Endothelial cell of umbilical vein (primary cell): ENCODE data around the gene IGF2BP2. TPM values are rescaled to one million over a fixed set of nuclear protein-coding genes. Genes with fewer than 3 reads are reported as not detected.

ENCODE experiments used
- BruUV-seq: library from RNA; stranded (reverse); fragments of 400-500 nt; replicated peaks from 2 replicates; lab custom pipeline; 2021; lab: Mats Ljungman, UMichigan
- CTCF ChIA-PET: fragments of 300-600, 350-600 bp; sonication (Branson Sonifier 250); formaldehyde crosslinking; loops from one replicate; lab custom pipeline; 2021; ENCODE audit warnings: antibody characterized with exemption, inconsistent platforms; lab: Charles Lee
- POLR2A ChIA-PET: fragments of 300-600, 350-600 bp; sonication (Branson Sonifier 250); formaldehyde crosslinking; loops from one replicate; lab custom pipeline; 2021; ENCODE audit warnings: antibody characterized with exemption, inconsistent platforms; lab: Charles Lee
- DNase-seq: peaks from one replicate; pipeline ENCODE4 v3.0.0-alpha.2; 2011; ENCODE audit warnings: low read depth, low spot score
- FAIRE-seq: peaks from 2 replicates; lab custom pipeline; 2011; peaks lifted over from hg19 to GRCh38; lab: Jason Lieb, UNC
- H2AFZ ChIP-seq: 2 replicates; pipeline ENCODE4 v1.6.0; 2012; ENCODE audit warnings: low read depth, low read length, control low read depth, inconsistent platforms
- H3K27ac ChIP-seq: 2 replicates; pipeline ENCODE4 v1.5.1; 2011; ENCODE audit warnings: low read depth, mild to moderate bottlenecking, control low read depth, low read length, moderate library complexity; ENCODE audit not compliant: insufficient read depth
- H3K27me3 ChIP-seq, 2 experiments: 2 replicates each; pipeline versions ENCODE4 v1.6.0 to v1.6.1; 2011; ENCODE audit warnings: low read length in 2 of 2, mixed read lengths in 1 of 2; ENCODE audit not compliant: control insufficient read depth in 2 of 2, insufficient read depth in 2 of 2
- H3K36me3 ChIP-seq, 2 experiments: 2 replicates in 1 of 2; 3 replicates in 1 of 2; pipeline ENCODE4 v1.5.1; 2011; ENCODE audit warnings: low read length in 2 of 2, mild to moderate bottlenecking in 1 of 2, moderate library complexity in 1 of 2; ENCODE audit not compliant: control insufficient read depth in 2 of 2, insufficient read depth in 2 of 2; ENCODE audit errors: extremely low read depth in 1 of 2
- H3K4me1 ChIP-seq: 3 replicates; pipeline ENCODE4 v1.5.1; 2011; ENCODE audit warnings: mild to moderate bottlenecking, low read length; ENCODE audit not compliant: control insufficient read depth, insufficient read depth; ENCODE audit errors: extremely low read depth
- H3K4me2 ChIP-seq: 2 replicates; pipeline ENCODE4 v1.6.1; 2011; ENCODE audit warnings: low read length, control low read depth, mixed read lengths; ENCODE audit not compliant: insufficient read depth
- H3K4me3 ChIP-seq, 3 experiments: fragments of 200-600 bp in 1 of 3; sonication (generic), shearing (Covaris generic) in 1 of 3; replicated peaks in 1 of 3; 2 replicates each; pipeline ENCODE4 v1.5.1; 2011 to 2016; ENCODE audit warnings: control low read depth in 3 of 3, low read length in 3 of 3, mild to moderate bottlenecking in 2 of 3, inconsistent platforms in 1 of 3, low read depth in 1 of 3, moderate library complexity in 1 of 3; ENCODE audit not compliant: insufficient read depth in 1 of 3
- H3K79me2 ChIP-seq: 2 replicates; pipeline ENCODE4 v1.6.0; 2012; ENCODE audit warnings: low read length, inconsistent platforms; ENCODE audit not compliant: control insufficient read depth, insufficient read depth
- H3K9ac ChIP-seq: replicated peaks from 2 replicates; pipeline ENCODE3; 2011; ENCODE audit warnings: low read length, control low read depth; ENCODE audit not compliant: insufficient read depth; ENCODE audit errors: extremely low read depth
- H3K9me1 ChIP-seq: replicated peaks from 3 replicates; pipeline ENCODE4 v1.6.0; 2011; ENCODE audit warnings: mild to moderate bottlenecking, low read length; ENCODE audit not compliant: control insufficient read depth, insufficient read depth; ENCODE audit errors: extremely low read depth
- H3K9me3 ChIP-seq: replicated peaks from 2 replicates; pipeline ENCODE4 v1.5.1; 2012; ENCODE audit warnings: low read length, inconsistent platforms; ENCODE audit not compliant: control insufficient read depth, insufficient read depth
- H4K20me1 ChIP-seq: replicated peaks from 2 replicates; pipeline ENCODE3; 2011; ENCODE audit warnings: mild to moderate bottlenecking, low read length; ENCODE audit not compliant: control insufficient read depth, insufficient read depth; ENCODE audit errors: extremely low read depth
- CTCF ChIP-seq, 2 donors: IDR thresholded peaks; 1 replicate in 1 of 2; 2 replicates in 1 of 2; pipeline ENCODE4 v1.5.1; 2011; ENCODE audit warnings: low read length in 2 of 2, mild to moderate bottlenecking in 2 of 2, moderate library complexity in 2 of 2, control low read depth in 1 of 2, inconsistent platforms in 1 of 2, low read depth in 1 of 2; ENCODE audit not compliant: insufficient read depth in 1 of 2; ENCODE audit errors: extremely low read depth in 1 of 2
- FOS ChIP-seq: IDR thresholded peaks from 2 replicates; pipeline ENCODE4 v1.6.1; 2011; ENCODE audit warnings: mild to moderate bottlenecking, low read length, moderate library complexity, borderline replicate concordance; ENCODE audit not compliant: insufficient read depth
- GATA2 ChIP-seq: IDR thresholded peaks from 2 replicates; pipeline ENCODE4 v1.7.0; 2011; ENCODE audit warnings: low read depth, mild to moderate bottlenecking, moderate library complexity, mixed read lengths, low read length; ENCODE audit not compliant: insufficient read length, insufficient read depth
- JUN ChIP-seq: IDR thresholded peaks from 2 replicates; pipeline ENCODE4 v1.6.1; 2011; ENCODE audit warnings: borderline replicate concordance, low read depth; ENCODE audit not compliant: insufficient read length, insufficient read depth
- MAX ChIP-seq: IDR thresholded peaks from 2 replicates; pipeline ENCODE4 v1.6.1; 2011; ENCODE audit not compliant: insufficient read depth, insufficient read length
- MYC ChIP-seq: IDR thresholded peaks from one replicate; pipeline ENCODE4 v1.6.1; 2011; ENCODE audit warnings: mild to moderate bottlenecking, low read depth, low read length
- POLR2AphosphoS5 ChIP-seq: IDR thresholded peaks from 2 replicates; pipeline ENCODE4 v1.6.1; 2012; ENCODE audit warnings: low read depth, mild to moderate bottlenecking, control low read depth, low read length, moderate library complexity; ENCODE audit not compliant: insufficient read depth
- dilution Hi-C: fragments of 300-500 bp; cut with MboI; formaldehyde crosslinking; loops from one replicate; pipeline ENCODE4 v1.15.0; 2019; ENCODE audit warnings: low sequenced_read_pairs; ENCODE audit not compliant: extremely low pct_ligation_motif_present
- intact Hi-C: fragments of 100-400 bp; cut with micrococcal nuclease; formaldehyde crosslinking; loops from one replicate; pipeline ENCODE4 v1.10.0; 2022
- polyA plus RNA-seq, 4 experiments: library from polyadenylated mRNA; depleted of rRNA in 3 of 4; stranded (reverse) in 3 of 4; unstranded in 1 of 4; fragments of >200 nt; gene quantifications; 2 replicates each; pipeline versions ENCODE4 v1.2.1 to v1.2.3, GENCODE V29; 2011 to 2012; ENCODE audit warnings: missing spikeins in 1 of 4
- total RNA-seq: library from RNA; stranded (reverse); gene quantifications from 2 replicates; pipeline ENCODE4 v1.2.3, GENCODE V29; 2021

The IGF2BP2 gene
- total and polyA plus RNA-seq, 2 donors (not counting 3 experiments of a cell fraction or from before 2014, with no cell fraction given) = 10.7 to 130 TPM

- Histone ChIP-seq H3K4me3 (no peak overlapping the region), H3K9me1 (no peaks in the 10 kb centered on the region), H2AFZ (no peak overlapping the region), H4K20me1 (no peaks in the 10 kb centered on the region), H3K4me2 (no peak overlapping the region), H3K4me1 (no peaks in the 10 kb centered on the region), H3K79me2 (no peaks in the 10 kb centered on the region), H3K27ac (no peak overlapping the region), H3K36me3 (no peaks in the 10 kb centered on the region), H3K9me3 (no peaks in the 10 kb centered on the region), H3K9ac (no peak overlapping the region), H3K27me3 (peaks cover 4 to 9% of the 10 kb centered on the region in 2 experiments)
- dilution Hi-C loops = no loop called here
- no peak for DNase-seq
- no TSS peak for BruUV-seq
- TF ChIP-seq FOS (no peak), MYC (no peak), POLR2AphosphoS5 (no peak), GATA2 (no peak), CTCF (IDR thresholded peaks at IDR 0.05; ENCODE audit: extremely low read depth in 1 of 2, insufficient read depth in 1 of 2, low read depth in 1 of 2, low read length in 2 of 2) (no peak), MAX (no peak), JUN (no peak)
- CTCF ChIA-PET = interaction anchor here (1.2 to 1.8 kb wide), 3 partner anchors 78 to 185 kb away, joined by 3 to 6 read pairs (median 6); no protein-coding TSS in a partner anchor
- POLR2A ChIA-PET = interaction anchor here (0.6 kb wide), 1 partner anchor 9 kb away, joined by 5 read pairs; no protein-coding TSS in a partner anchor
- no peak for FAIRE-seq
- intact Hi-C loops = loop anchor here (5.0 kb wide), 1 partner anchor 36 kb away; no protein-coding TSS in a partner anchor
Measured at GRCh38 chr3:185846037-185846436, 21.2 kb upstream of the IGF2BP2 start.
